HL-60 (cell line): ENCODE data around the gene GABRR1.

ENCODE experiments used
- DNase-seq, 2 experiments: peaks; one replicate each; pipeline ENCODE4 v3.0.0-alpha.2; 2010 to 2020; ENCODE audit warnings: low read depth in 1 of 2, low spot score in 1 of 2
- H3K27ac ChIP-seq: fragments of 250-450 bp; sonication (Bioruptor Pico); replicated peaks from 2 replicates; pipeline ENCODE4 v1.5.1; 2020; ENCODE audit warnings: mild to moderate bottlenecking, moderate library complexity
- H3K27me3 ChIP-seq: fragments of 250-450 bp; sonication (Bioruptor Pico); 2 replicates; pipeline ENCODE4 v1.5.1; 2021; ENCODE audit warnings: mild to moderate bottlenecking, moderate library complexity; ENCODE audit not compliant: insufficient read depth, poor library complexity, severe bottlenecking
- H3K4me3 ChIP-seq: replicated peaks from 2 replicates; pipeline ENCODE4 v1.5.1; 2011; ENCODE audit warnings: mild to moderate bottlenecking, control low read depth, low read length; ENCODE audit not compliant: insufficient read depth
- GABPA ChIP-seq: IDR thresholded peaks from 2 replicates; pipeline ENCODE4 v1.6.1; 2012; ENCODE audit warnings: low read depth
- POLR2AphosphoS5 ChIP-seq: IDR thresholded peaks from 2 replicates; pipeline ENCODE4 v1.6.1; 2012; ENCODE audit warnings: low read depth
- SPI1 ChIP-seq: IDR thresholded peaks from 2 replicates; pipeline ENCODE4 v1.6.1; 2012; ENCODE audit warnings: low read depth, mild to moderate bottlenecking, borderline replicate concordance
- TF ChIP-seq, protein P1 (sequence below): IDR thresholded peaks from 2 replicates; pipeline ENCODE4 v1.6.1; 2012; ENCODE audit warnings: low read depth; ENCODE audit not compliant: insufficient replicate concordance
- TF ChIP-seq, protein P2 (sequence below): IDR thresholded peaks from one replicate; pipeline ENCODE4 v1.5.1; 2011; ENCODE audit warnings: low read length, control low read depth, inconsistent platforms; ENCODE audit not compliant: insufficient read depth

The GABRR1 gene

DNA sequence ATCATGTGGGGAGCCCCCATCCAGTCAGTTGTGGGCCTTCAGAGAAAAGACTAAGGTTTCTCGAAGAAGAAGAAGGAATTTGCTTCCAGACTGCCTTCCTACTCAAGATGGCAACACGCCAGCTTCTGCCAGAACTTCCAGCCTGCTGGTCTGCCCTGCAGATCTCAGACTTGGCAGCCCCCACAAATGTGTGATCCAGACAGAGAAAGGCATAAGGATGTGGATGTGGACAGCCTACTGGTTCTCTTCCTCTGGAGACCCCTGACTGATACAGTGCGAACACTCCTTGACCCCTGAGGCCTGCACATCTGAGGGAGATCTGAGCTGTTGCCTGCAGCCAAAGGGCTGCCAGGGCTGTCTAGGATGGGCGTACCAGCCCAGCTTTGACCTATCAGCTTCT lies 8.6 kb downstream of the GABRR1 start:
- DNase-seq, result no peak
- H3K27ac ChIP-seq, result no peak overlapping the region
- TF ChIP-seq GABPA (no peak), POLR2AphosphoS5 (no peak), SPI1 (no peak)
- TF ChIP-seq, protein P1, sequence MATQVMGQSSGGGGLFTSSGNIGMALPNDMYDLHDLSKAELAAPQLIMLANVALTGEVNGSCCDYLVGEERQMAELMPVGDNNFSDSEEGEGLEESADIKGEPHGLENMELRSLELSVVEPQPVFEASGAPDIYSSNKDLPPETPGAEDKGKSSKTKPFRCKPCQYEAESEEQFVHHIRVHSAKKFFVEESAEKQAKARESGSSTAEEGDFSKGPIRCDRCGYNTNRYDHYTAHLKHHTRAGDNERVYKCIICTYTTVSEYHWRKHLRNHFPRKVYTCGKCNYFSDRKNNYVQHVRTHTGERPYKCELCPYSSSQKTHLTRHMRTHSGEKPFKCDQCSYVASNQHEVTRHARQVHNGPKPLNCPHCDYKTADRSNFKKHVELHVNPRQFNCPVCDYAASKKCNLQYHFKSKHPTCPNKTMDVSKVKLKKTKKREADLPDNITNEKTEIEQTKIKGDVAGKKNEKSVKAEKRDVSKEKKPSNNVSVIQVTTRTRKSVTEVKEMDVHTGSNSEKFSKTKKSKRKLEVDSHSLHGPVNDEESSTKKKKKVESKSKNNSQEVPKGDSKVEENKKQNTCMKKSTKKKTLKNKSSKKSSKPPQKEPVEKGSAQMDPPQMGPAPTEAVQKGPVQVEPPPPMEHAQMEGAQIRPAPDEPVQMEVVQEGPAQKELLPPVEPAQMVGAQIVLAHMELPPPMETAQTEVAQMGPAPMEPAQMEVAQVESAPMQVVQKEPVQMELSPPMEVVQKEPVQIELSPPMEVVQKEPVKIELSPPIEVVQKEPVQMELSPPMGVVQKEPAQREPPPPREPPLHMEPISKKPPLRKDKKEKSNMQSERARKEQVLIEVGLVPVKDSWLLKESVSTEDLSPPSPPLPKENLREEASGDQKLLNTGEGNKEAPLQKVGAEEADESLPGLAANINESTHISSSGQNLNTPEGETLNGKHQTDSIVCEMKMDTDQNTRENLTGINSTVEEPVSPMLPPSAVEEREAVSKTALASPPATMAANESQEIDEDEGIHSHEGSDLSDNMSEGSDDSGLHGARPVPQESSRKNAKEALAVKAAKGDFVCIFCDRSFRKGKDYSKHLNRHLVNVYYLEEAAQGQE, result no peak
- TF ChIP-seq, protein P2, sequence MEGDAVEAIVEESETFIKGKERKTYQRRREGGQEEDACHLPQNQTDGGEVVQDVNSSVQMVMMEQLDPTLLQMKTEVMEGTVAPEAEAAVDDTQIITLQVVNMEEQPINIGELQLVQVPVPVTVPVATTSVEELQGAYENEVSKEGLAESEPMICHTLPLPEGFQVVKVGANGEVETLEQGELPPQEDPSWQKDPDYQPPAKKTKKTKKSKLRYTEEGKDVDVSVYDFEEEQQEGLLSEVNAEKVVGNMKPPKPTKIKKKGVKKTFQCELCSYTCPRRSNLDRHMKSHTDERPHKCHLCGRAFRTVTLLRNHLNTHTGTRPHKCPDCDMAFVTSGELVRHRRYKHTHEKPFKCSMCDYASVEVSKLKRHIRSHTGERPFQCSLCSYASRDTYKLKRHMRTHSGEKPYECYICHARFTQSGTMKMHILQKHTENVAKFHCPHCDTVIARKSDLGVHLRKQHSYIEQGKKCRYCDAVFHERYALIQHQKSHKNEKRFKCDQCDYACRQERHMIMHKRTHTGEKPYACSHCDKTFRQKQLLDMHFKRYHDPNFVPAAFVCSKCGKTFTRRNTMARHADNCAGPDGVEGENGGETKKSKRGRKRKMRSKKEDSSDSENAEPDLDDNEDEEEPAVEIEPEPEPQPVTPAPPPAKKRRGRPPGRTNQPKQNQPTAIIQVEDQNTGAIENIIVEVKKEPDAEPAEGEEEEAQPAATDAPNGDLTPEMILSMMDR, result no peak
- H3K27me3 ChIP-seq, result no peaks in the 10 kb centered on the region
- H3K4me3 ChIP-seq, result no peak overlapping the region

DNA sequence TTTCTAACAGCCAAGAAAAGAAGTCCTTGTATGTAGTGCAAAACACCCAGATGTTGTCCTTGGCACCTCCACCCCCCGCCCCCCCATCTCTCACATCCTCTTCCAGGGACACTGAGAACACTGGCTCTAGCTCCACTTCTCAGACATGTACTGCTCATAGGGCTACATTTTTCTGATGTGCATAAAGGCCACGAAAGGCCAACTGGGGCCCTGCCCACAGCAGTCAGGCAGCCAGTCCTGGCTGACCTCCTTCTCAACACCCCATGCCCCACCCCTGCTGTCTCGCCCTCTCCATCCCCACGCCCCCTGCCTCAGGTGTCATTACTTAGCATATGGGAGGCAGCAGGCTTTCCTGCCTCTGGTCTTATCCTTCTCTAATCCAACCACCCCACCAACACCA lies 11.3 kb downstream of the GABRR1 start:
- Histone ChIP-seq H3K4me3 (no peak overlapping the region), H3K27ac (no peak overlapping the region), H3K27me3 (no peaks in the 10 kb centered on the region)
- no peak for TF ChIP-seq GABPA
- no peak for DNase-seq

DNA sequence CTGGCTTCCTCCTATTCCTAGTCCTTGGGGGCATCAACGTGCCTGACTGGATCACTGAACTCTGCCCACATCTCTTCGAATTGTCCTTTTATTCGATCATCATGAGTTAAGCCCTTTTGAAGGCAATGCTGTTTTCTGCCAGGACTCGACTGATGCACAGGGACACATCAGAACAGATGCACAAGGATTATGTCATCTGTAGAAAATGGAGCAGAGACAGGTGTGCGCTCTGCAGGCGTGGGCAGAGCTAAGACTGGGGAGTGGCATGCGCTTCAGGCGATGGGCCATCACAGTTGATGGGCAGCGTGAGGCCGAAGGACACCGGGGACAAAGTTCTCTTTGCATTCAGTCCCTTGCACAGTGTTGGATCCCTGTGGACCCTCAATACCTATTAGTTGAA lies 13.1 kb downstream of the GABRR1 start:
- TF ChIP-seq, protein P2, result no peak
- TF ChIP-seq, protein P1, result no peak
- TF ChIP-seq GABPA, result no peak
- TF ChIP-seq SPI1, result no peak
- TF ChIP-seq POLR2AphosphoS5, result no peak
- DNase-seq, result no peak
- H3K27ac ChIP-seq, result no peak overlapping the region
- H3K4me3 ChIP-seq, result no peak overlapping the region
- no peaks in the 10 kb centered on the region for H3K27me3 ChIP-seq

DNA sequence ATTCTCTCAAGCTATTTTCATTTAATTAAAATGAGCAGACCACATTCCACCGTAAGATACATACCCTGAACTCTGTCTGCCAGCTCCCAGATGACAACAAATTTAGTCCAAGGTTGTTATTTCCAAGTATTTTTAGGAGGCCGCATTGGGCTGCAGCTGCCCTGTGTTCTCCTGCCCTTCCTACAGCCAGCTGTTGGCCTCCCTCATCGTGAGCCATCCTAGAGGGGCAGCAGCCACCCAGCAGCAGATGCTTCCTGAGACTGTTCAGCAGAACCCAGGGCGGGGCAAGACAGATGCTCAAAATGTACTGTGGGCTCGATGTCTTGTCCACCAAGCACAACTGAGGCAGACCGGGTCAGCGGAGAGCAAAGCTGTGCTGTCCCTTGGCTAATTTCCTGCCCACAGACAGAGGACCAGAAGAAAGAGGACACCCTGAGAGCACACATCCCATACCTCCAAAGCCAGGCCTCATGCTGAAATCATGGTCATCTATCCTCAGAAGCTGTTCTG lies 16.4 kb downstream of the GABRR1 start:
- Histone ChIP-seq H3K27ac (no peak overlapping the region), H3K4me3 (no peak overlapping the region), H3K27me3 (no peaks in the 10 kb centered on the region)
- DNase-seq, result no peak
- TF ChIP-seq SPI1, result no peak
- TF ChIP-seq, protein P2, result no peak
- TF ChIP-seq, protein P1, result no peak
- TF ChIP-seq POLR2AphosphoS5, result no peak
- no peak for TF ChIP-seq GABPA
